ENCODE measurements around the gene CHRNE.
A peak's percentile ranks its signal among the peaks of the same experiment; 100 is the strongest.

The CHRNE gene

DNA sequence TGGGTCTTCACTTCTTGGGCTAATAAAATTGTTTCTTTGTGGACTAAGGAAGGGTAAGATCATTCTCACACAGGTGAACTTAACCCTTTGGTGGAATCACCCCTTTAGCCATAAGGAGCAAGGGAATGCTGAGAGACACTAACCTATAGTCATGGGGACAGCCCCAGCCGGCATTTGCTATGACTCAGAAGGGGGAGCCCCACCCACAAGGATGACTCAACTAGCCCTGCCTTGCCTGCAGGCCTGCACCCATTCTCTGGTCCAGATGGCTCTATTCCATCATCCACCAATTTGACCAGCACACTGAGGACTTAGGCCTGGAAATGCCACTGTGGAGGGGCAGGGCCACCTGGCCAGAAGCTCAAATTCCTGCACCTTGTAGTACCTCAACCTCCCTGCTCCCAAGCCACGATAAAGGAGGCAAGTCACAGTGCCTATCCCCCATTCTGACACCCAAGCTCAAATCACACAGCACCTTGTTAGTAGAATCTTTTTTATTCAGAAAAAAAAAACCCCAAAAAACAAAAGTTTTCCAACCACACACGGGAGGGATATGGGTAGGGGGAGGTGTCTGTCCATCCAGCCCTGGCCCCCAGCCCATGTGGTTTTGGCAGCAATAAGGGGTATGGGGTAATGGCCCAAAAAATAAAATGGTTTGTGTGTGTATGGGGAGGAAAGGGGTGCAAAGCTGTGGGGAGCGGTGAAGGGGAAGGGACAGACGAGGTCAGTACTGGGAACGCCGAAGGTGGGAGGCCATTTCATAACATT, 42.5 kb upstream of the CHRNE start:
- Histone ChIP-seq H3K9me3 (ENCODE audit: low read length) (no peaks in the 10 kb centered on the region), H3K4me3 (ENCODE audit: low read length) (no peak overlapping the region), H3K36me3 (ENCODE audit: insufficient read depth, low read length) (peaks cover 50% of the 10 kb centered on the region), H3K27me3 (ENCODE audit: insufficient read depth, low read length) (no peaks in the 10 kb centered on the region), H2AFZ (ENCODE audit: low read depth, low read length) (no peak overlapping the region), H3K4me1 (ENCODE audit: insufficient read depth, low read length) (peaks cover 30% of the 10 kb centered on the region)

DNA sequence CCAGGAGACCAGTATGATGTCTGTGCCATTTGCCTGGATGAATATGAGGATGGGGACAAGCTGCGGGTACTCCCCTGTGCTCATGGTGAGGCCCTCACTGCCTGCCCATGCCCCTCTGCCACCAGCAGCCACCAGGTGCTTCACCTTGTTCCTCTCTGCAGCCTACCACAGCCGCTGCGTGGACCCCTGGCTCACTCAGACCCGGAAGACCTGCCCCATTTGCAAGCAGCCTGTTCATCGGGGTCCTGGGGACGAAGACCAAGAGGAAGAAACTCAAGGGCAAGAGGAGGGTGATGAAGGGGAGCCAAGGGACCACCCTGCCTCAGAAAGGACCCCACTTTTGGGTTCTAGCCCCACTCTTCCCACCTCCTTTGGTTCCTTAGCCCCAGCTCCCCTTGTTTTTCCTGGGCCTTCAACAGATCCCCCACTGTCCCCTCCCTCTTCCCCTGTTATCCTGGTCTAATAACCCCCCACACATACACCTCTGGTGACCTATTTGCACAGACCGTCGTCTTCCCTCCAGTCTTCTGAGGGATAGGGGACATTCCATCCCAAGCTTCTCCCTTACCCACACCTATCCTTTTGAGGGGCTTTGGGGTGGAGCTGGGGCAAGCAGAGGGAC, 41.8 kb upstream of the CHRNE start:
- peaks cover 29% of the 10 kb centered on the region for H3K4me1 ChIP-seq (ENCODE audit: insufficient read depth, low read length)
- no peak overlapping the region for H3K4me3 ChIP-seq (ENCODE audit: low read length)
- H3K36me3 ChIP-seq (ENCODE audit: insufficient read depth, low read length): peaks cover 50% of the 10 kb centered on the region
- no peaks in the 10 kb centered on the region for H3K27me3 ChIP-seq (ENCODE audit: insufficient read depth, low read length)
- no peaks in the 10 kb centered on the region for H3K9me3 ChIP-seq (ENCODE audit: low read length)
- H2AFZ ChIP-seq (ENCODE audit: low read depth, low read length): no peak overlapping the region

DNA sequence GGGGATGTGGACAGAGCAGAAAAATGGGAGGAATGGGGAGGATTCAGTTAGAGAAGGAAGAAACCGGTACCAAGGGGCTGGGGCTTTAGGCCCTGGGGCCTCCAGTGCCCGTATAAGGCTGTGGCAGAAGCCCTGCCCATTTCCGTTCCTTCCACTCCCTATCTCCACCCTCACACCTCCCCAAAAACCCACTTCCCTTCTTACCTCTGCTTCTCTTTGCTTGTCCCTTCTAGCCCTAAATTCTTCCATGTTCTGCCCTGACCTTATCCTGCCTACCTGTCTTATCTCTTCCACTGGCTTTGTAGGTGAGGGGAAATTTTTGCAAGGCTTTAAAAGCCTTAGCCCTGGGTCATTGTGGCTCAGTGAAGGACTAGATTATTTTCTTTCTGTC, 41.3 kb upstream of the CHRNE start:
- no peaks in the 10 kb centered on the region for H3K9me3 ChIP-seq (ENCODE audit: low read length)
- peaks cover 31% of the 10 kb centered on the region for H3K4me1 ChIP-seq (ENCODE audit: insufficient read depth, low read length)
- H3K27me3 ChIP-seq (ENCODE audit: insufficient read depth, low read length): no peaks in the 10 kb centered on the region
- H2AFZ ChIP-seq (ENCODE audit: low read depth, low read length): no peak overlapping the region
- H3K36me3 ChIP-seq (ENCODE audit: insufficient read depth, low read length): peaks cover 50% of the 10 kb centered on the region
- H3K4me3 ChIP-seq (ENCODE audit: low read length): no peak overlapping the region

DNA sequence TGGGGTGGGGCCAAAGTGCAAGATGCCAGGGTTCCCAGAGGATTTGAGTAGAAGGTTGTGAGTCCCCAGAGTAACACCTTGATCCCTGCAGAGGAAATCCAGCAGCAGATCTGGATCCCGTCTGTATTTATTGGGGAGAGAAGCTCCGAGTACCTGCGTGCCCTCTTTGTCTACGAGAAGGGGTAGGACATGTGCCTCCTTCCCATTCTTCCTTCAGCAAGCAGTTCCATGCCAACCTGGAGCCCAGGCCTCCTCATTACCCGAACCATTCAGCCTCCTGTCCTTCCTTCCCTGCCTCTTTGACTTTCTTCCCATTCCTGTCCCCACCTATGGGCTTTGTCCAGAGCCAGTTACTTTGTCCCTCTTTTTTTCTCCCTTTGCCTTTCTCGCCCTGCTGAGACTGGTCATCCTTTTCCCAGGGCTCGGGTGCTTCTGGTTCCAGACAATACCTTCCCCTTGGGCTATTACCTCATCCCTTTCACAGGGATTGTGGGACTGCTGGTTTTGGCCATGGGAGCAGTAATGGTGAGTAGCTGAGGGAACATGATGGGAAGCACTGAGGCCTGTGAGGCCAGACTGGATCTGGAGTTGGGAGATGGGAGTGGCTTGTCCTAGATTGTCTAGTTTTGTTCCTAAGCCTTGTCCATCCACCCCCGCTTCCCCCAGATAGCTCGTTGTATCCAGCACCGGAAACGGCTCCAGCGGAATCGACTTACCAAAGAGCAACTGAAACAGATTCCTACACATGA, 40.0 kb upstream of the CHRNE start:
- Histone ChIP-seq H3K9me3 (ENCODE audit: low read length) (no peaks in the 10 kb centered on the region), H3K36me3 (ENCODE audit: insufficient read depth, low read length) (peaks cover 55% of the 10 kb centered on the region), H3K4me1 (ENCODE audit: insufficient read depth, low read length) (peaks cover 38% of the 10 kb centered on the region), H2AFZ (ENCODE audit: low read depth, low read length) (no peak overlapping the region), H3K27me3 (ENCODE audit: insufficient read depth, low read length) (no peaks in the 10 kb centered on the region), H3K4me3 (ENCODE audit: low read length) (no peak overlapping the region)

DNA sequence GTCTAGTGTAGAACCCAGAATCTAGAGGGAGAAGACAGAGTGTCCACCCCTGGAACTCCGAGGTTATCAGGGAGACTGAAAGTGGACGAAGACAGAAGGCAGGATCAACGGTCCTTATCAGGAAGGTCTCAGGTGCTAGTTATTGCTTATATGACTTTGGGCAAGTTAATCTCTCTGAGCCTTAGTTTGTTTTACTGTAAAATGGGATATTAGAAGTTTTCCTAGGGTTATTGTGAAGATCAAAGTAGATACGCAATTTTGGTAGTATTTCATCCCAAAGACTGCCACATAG, 38.4 kb upstream of the CHRNE start:
- H3K9me3 ChIP-seq (ENCODE audit: low read length): no peaks in the 10 kb centered on the region
- no peaks in the 10 kb centered on the region for H3K27me3 ChIP-seq (ENCODE audit: insufficient read depth, low read length)
- peaks cover 29% of the 10 kb centered on the region for H3K4me1 ChIP-seq (ENCODE audit: insufficient read depth, low read length)
- H3K36me3 ChIP-seq (ENCODE audit: insufficient read depth, low read length): peaks cover 60% of the 10 kb centered on the region
- H2AFZ ChIP-seq (ENCODE audit: low read depth, low read length): no peak overlapping the region
- H3K4me3 ChIP-seq (ENCODE audit: low read length): peak overlapping the region; percentile 72

DNA sequence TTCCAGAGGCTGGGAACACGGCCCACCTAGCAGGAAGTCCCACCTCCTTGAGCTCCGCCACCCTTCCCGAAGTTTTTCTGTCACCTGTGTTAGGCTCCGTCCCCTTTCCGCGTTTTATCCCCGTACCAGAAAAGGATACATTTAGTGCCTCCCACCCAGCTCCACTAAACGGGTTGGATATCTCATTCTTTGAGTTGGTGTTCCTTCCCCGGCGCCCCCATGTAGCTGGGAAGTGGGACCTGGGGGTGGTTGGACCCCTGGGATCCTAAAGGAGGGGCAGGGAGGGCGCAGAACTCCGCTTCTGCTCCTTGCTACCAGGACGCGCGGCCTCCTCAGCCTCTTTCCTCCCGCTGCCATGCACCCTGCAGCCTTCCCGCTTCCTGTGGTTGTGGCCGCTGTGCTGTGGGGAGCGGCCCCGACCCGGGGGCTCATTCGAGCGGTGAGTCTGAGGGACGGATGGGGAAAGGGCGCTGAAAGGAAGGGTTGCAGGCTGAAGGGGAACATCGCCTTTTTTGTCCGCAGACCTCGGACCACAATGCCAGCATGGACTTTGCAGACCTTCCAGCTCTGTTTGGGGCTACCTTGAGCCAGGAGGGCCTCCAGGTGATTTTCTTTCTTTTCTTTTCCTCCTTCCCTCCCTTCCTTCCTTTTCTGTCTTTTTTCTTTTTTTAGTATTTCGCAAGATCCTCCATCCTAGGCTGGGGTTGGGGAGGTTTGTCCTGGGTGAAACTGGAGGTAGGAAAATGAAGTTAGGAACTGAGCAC, 37.8 kb upstream of the CHRNE start:
- Histone ChIP-seq H3K9me3 (ENCODE audit: low read length) (no peaks in the 10 kb centered on the region), H3K4me1 (ENCODE audit: insufficient read depth, low read length) (peaks cover 24% of the 10 kb centered on the region), H3K27me3 (ENCODE audit: insufficient read depth, low read length) (no peaks in the 10 kb centered on the region), H3K4me3 (ENCODE audit: low read length) (peak overlapping the region; percentile 72), H3K36me3 (ENCODE audit: insufficient read depth, low read length) (peaks cover 55% of the 10 kb centered on the region), H2AFZ (ENCODE audit: low read depth, low read length) (peak overlapping the region; percentile 53)

DNA sequence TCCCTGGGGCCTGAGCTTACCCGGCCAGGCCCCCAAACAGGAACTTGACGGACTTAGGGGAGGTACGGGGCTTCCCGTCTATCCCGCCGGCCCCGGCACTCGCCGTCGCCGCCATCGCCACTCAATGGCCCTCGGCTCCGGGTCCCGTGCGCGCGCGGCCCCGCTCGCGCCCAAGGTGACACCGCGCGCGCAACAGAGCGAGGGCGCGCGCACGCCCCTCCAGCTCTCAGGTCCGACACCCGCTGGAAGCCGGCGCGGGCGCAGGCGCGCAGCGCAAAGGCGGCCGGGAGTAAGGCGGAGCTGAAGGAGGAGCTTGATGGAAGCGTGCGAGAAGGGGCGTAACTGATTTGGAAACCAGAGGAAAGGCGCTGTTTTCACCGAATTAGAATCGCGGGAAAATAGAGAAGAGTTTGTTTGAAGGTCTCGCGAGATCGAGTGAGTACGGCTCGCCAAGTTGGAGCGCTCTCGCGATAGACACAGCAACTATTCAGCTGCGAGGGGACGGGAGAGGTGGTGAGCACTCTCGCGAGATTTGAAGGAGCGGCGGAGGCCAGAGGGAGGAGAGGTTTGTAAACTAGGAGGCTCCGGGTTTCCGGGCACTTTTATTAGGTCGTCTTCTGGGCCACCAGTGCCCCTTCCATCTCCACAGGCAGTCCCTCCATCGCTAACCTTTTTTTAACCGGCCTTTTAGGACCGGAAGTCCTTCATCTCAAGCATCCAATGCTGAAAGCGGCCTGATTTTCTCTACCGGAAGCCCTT, 37.1 kb upstream of the CHRNE start, which contains the start of the genes RNF167 and SLC25A11:
TSS of gene RNF167 (plus strand) at position 473 of the 759 bp plus-strand sequence. CDS start 642 bp downstream, outside the sequence.
TSS of gene SLC25A11 (minus strand) at position 251 of the 759 bp plus-strand sequence. CDS start at position 115, 136 bp downstream.
- Histone ChIP-seq H3K27me3 (ENCODE audit: insufficient read depth, low read length) (no peaks in the 10 kb centered on the region), H3K36me3 (ENCODE audit: insufficient read depth, low read length) (peaks cover 47% of the 10 kb centered on the region), H3K4me1 (ENCODE audit: insufficient read depth, low read length) (peaks cover 20% of the 10 kb centered on the region), H3K4me3 (ENCODE audit: low read length) (peak within 1 kb of the TSS; percentile 72), H2AFZ (ENCODE audit: low read depth, low read length) (peak within 1 kb of the TSS; percentile 53), H3K9me3 (ENCODE audit: low read length) (no peaks in the 10 kb centered on the region)

DNA sequence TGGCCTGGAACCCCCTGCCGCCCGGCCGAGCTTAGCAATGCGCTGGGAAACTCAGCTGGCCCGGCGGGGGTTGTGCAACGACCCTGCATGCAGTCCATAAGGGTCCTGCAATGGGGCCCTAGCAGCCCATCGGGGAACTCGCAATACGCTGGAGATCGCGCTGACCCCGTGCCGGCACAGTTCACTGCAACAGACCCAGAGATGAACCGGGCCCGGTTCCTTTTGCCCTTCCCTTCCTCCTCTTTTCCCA, 36.6 kb upstream of the CHRNE start:
- Histone ChIP-seq H3K4me3 (ENCODE audit: low read length) (peak overlapping the region; percentile 72), H3K9me3 (ENCODE audit: low read length) (no peaks in the 10 kb centered on the region), H3K27me3 (ENCODE audit: insufficient read depth, low read length) (no peaks in the 10 kb centered on the region), H3K36me3 (ENCODE audit: insufficient read depth, low read length) (peaks cover 42% of the 10 kb centered on the region), H3K4me1 (ENCODE audit: insufficient read depth, low read length) (peaks cover 20% of the 10 kb centered on the region), H2AFZ (ENCODE audit: low read depth, low read length) (peak overlapping the region; percentile 53)

DNA sequence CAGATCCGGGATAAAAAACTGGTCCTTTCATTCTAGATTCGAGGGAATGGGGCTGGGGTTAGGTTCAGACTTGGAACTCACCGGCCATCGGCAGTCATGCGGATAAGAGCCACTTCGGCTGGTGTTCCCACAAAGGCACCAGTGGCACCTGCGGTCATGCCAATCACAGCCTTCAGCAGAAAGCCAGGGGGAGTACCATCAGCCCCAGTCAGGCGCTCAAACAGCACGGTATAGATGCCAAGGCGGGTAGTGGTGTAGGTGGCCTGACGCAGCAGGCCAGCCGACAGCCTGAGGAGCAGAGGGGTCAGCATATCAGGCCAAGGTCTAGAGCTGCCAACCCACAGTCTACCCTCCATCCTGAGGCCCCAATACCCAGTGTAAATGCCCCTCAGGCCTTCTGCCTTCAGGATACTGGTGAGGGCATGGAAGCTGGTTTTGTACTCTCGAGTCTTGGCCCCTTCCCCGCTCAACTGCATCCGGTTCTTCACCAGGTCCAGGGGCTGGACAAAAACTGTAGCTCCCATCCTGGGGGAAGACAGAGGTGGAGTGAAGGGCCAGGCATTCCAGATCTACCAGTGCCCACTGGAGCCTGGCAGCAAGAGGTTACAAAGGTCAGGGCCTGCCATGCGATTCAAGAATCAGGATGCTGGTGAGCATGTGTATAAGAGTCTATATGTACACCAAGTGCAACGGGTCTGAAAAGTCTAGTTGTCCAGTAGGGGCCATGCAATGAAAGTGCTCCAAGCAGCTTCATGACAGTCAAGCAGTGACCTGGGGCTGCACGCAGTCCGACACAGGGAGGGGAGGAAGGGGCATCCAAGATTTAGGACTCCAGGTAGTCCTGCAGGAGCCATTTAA, 36.0 kb upstream of the CHRNE start:
- H3K36me3 ChIP-seq (ENCODE audit: insufficient read depth, low read length): peaks cover 37% of the 10 kb centered on the region
- H3K9me3 ChIP-seq (ENCODE audit: low read length): no peaks in the 10 kb centered on the region
- H3K4me3 ChIP-seq (ENCODE audit: low read length): peak overlapping the region; percentile 72
- peaks cover 20% of the 10 kb centered on the region for H3K4me1 ChIP-seq (ENCODE audit: insufficient read depth, low read length)
- H3K27me3 ChIP-seq (ENCODE audit: insufficient read depth, low read length): no peaks in the 10 kb centered on the region
- peak overlapping the region; percentile 53 for H2AFZ ChIP-seq (ENCODE audit: low read depth, low read length)

DNA sequence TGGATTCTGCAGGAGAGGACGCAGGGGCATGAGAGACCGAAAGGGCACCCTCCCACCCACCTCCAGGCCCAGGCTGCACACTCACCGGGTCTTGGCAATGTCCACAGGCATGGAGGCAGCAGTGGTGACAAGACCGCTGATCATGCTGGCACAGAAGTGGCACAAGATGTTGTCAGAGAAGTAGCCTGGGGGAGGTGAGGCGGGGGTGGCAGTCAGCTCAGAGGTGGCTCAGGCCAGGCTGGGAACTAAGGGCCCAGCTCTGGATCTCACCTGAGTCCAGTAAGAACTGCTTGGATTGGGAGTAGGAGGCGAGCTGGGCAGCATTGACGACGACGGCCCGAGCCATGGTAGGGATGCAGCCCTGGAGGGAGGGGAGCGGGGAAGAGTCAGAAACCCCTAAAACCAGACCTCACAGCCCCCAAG, 35.2 kb upstream of the CHRNE start:
- no peak overlapping the region for H3K4me3 ChIP-seq (ENCODE audit: low read length)

DNA sequence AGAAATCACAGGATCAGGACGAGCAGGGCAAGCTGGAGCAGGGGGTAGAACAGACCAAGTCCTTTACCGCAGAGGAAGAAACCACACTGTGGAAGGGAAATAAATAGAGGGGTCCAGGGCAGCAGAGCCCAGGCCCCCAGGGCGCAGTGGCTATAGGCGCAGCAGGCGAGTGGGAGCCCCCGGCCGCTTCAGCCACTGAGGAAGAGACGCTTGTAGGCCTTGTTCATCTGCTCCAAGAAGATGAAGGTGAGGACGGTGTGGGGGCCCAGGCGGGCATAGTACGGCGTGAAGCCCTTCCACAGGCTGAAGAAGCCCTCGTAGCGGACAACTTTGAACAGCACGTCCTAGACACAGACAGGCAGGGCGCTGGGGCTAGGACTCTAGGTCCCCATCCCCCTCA, 34.7 kb upstream of the CHRNE start:
- Histone ChIP-seq H2AFZ (ENCODE audit: low read depth, low read length) (no peak overlapping the region), H3K4me3 (ENCODE audit: low read length) (no peak overlapping the region), H3K27me3 (ENCODE audit: insufficient read depth, low read length) (no peaks in the 10 kb centered on the region), H3K4me1 (ENCODE audit: insufficient read depth, low read length) (peaks cover 20% of the 10 kb centered on the region), H3K9me3 (ENCODE audit: low read length) (no peaks in the 10 kb centered on the region), H3K36me3 (ENCODE audit: insufficient read depth, low read length) (peaks cover 23% of the 10 kb centered on the region)

More for the DNA sequence above, 35.2 kb upstream of the CHRNE start:
- no peaks in the 10 kb centered on the region for H3K27me3 ChIP-seq (ENCODE audit: insufficient read depth, low read length)
- no peaks in the 10 kb centered on the region for H3K9me3 ChIP-seq (ENCODE audit: low read length)
- peaks cover 20% of the 10 kb centered on the region for H3K4me1 ChIP-seq (ENCODE audit: insufficient read depth, low read length)
- H2AFZ ChIP-seq (ENCODE audit: low read depth, low read length): no peak overlapping the region
- H3K36me3 ChIP-seq (ENCODE audit: insufficient read depth, low read length): peaks cover 28% of the 10 kb centered on the region

DNA sequence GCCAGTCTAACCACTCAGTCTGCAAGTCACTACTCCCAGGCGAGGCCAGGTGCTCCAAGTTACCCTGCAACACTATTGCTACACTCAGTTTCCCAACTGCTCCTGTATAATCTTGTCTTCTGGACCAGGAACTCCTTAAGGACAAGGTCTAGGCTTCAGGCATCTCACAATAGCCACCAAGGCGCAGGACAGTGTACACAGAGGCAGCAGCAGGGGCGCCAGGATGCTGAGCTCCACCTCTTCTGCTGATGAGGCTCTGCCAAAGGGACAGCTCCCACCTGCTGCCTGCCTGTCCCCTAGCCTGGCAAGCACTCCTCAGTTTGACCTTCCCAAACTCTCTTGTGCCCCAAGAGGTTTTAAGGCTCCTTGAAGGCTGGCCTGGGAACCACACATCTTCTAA, 33.5 kb upstream of the CHRNE start:
- Histone ChIP-seq H3K36me3 (ENCODE audit: insufficient read depth, low read length) (peaks cover 17% of the 10 kb centered on the region), H2AFZ (ENCODE audit: low read depth, low read length) (no peak overlapping the region), H3K9me3 (ENCODE audit: low read length) (no peaks in the 10 kb centered on the region), H3K4me1 (ENCODE audit: insufficient read depth, low read length) (peaks cover 18% of the 10 kb centered on the region), H3K4me3 (ENCODE audit: low read length) (no peak overlapping the region), H3K27me3 (ENCODE audit: insufficient read depth, low read length) (no peaks in the 10 kb centered on the region)

Data from neuron (in vitro differentiated cells).